T-helper 9 cell (primary cell): Measurements from ENCODE around the gene MSTO1.
"Not testable (repeated sequence)": the region's sequence is repeated elsewhere in the genome, so short reads cannot be mapped to it uniquely, and the experiment has no call there.

Experiments used
- DNase-seq: peaks from one replicate; pipeline ENCODE4 v3.0.0-alpha.2; 2020
- total RNA-seq, 2 donors: gene quantifications; one replicate each; lab custom pipeline; 2026; lab: John Stamatoyannopoulos, UW

MSTO1 gene
- 12.5 to 20.2 reads per million in 2 donors for total RNA-seq

GRCh38 chr1:155609515-155610256, at the start of gene MSTO1:
TSS of gene MSTO1 (plus strand) at chr1:155610218. CDS start at chr1:155610249, 31 bp downstream.
- DNase-seq = peak; percentile 88

- DNase-seq = peak; percentile 61
Observed at GRCh38 chr1:155561779-155562580, 48.0 kb upstream of the MSTO1 start.

GRCh38 chr1:155562581-155563376, 47.2 kb upstream of the MSTO1 start, which contains the start of gene ASH1L:
TSS of gene ASH1L (minus strand) at chr1:155562803. CDS start at chr1:155521519, 41,284 bp downstream.
- DNase-seq = peak; percentile 89

- not testable (repeated sequence) for DNase-seq
Observed at GRCh38 chr1:155563377-155564022, 46.5 kb upstream of the MSTO1 start.

- no peak for DNase-seq
Observed at GRCh38 chr1:155569988-155570592, 39.9 kb upstream of the MSTO1 start.

- no peak for DNase-seq
Observed at GRCh38 chr1:155570593-155570990, 39.4 kb upstream of the MSTO1 start.

GRCh38 chr1:155574077-155574476, 35.9 kb upstream of the MSTO1 start:
- DNase-seq = no peak

GRCh38 chr1:155575608-155576007, 34.4 kb upstream of the MSTO1 start:
- not testable (repeated sequence) for DNase-seq

GRCh38 chr1:155583846-155584245, 26.2 kb upstream of the MSTO1 start:
- not testable (repeated sequence) for DNase-seq

- not testable (repeated sequence) for DNase-seq
Observed at GRCh38 chr1:155589282-155589681, 20.7 kb upstream of the MSTO1 start.

GRCh38 chr1:155590516-155591247, 19.3 kb upstream of the MSTO1 start:
- not testable (repeated sequence) for DNase-seq

- DNase-seq = no peak
Observed at GRCh38 chr1:155591770-155592169, 18.2 kb upstream of the MSTO1 start.

- DNase-seq = not testable (repeated sequence)
Observed at GRCh38 chr1:155595877-155596474, 14.0 kb upstream of the MSTO1 start.

GRCh38 chr1:155596864-155597263, 13.2 kb upstream of the MSTO1 start:
- no peak for DNase-seq

- no peak for DNase-seq
Observed at GRCh38 chr1:155598842-155599331, 11.1 kb upstream of the MSTO1 start.

- DNase-seq = not testable (repeated sequence)
Observed at GRCh38 chr1:155599828-155600572, 10.0 kb upstream of the MSTO1 start.

GRCh38 chr1:155607708-155608107, 2.3 kb upstream of the MSTO1 start:
- DNase-seq = no peak

GRCh38 chr1:155608888-155609225, 1.2 kb upstream of the MSTO1 start:
- no peak for DNase-seq

GRCh38 chr1:155610257-155610647, 234 bp downstream of the MSTO1 start:
- not testable (repeated sequence) for DNase-seq

- DNase-seq = not testable (repeated sequence)
Observed at GRCh38 chr1:155613226-155613625, 3.2 kb downstream of the MSTO1 start.
